HG03469 (cell line): ENCODE results near the gene FKBP5.
"Not testable (repeated sequence)": the region's sequence is repeated elsewhere in the genome, so short reads cannot be mapped to it uniquely, and the experiment has no call there.

Experiments used
- ATAC-seq: cut with Tn5 transposase; IDR thresholded peaks from one replicate; pipeline ENCODE4 v1.9.1; 2021; ENCODE audit warnings: mild to moderate bottlenecking, moderate library complexity, moderate number of reproducible peaks; ENCODE audit not compliant: unreplicated experiment

Gene FKBP5

DNA sequence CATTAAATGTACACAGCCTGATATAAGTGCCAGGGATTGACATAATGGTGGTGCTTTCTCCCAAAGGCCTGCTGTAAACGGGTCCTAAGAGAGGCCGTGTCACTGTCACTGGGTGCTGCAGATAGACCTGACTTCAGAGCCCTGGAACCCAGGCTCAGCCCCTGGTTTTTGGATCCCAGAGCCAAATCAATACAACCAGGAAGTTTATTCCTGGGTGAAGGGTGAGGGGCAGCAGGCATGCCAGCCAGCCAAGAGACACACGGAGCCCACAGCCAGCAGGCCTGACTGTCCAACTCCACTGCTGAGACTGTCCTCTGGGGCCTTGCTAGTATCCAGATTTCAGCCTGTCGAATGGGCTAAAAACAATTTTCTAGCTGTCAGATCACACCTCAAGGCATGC is 35.3 kb upstream of the FKBP5 start:
- ATAC-seq: no peak

DNA sequence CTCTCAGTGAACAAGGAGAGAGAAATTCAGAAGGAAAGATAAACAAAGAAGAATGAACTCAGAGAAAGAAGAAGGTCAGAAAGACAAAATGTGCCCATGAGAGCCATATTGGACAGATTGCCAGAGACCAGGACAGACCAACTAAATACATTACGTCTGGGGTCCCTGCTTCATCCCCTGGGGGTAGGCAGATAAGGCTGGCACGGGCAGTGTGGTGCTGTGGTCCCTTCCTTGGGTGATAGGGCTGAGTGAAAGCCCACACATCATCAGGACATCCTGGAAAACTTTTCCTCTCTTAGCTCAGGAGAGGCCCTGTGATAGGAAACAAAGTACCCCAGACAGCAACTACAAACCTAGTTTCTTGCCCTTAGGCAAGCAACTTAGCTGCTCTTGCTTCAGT is 34.9 kb upstream of the FKBP5 start:
- ATAC-seq: no peak

DNA sequence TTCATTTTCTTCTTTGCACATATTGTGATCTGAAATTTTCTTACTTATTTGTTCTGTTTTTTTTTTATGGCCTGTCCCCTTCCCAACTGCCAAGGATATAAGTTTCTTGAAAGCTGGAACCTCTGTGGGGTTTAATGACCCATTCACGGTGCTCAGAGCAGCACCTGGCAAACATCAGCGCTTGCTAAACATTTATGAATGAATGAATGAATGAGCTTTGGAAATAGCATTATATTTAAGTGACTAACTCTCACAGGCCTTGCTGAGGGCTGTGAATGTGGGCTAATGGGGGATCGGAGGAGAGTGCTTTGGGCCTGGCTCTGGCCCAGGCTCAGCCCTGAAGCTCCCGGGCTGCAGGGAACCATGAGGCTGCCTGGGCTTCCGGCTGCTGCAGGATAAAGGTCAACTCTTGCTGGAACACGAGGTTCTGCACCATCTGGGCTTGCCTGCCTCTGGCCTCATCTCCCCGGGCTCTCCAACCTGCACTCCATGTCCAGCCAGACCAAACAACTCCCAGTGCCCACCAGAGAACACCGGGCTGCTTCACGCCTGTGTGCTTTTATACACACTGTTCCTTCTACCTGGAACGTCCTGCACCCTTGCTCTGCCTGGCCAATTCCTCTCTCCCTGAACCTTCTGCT is 33.5 kb upstream of the FKBP5 start:
- ATAC-seq: no peak

DNA sequence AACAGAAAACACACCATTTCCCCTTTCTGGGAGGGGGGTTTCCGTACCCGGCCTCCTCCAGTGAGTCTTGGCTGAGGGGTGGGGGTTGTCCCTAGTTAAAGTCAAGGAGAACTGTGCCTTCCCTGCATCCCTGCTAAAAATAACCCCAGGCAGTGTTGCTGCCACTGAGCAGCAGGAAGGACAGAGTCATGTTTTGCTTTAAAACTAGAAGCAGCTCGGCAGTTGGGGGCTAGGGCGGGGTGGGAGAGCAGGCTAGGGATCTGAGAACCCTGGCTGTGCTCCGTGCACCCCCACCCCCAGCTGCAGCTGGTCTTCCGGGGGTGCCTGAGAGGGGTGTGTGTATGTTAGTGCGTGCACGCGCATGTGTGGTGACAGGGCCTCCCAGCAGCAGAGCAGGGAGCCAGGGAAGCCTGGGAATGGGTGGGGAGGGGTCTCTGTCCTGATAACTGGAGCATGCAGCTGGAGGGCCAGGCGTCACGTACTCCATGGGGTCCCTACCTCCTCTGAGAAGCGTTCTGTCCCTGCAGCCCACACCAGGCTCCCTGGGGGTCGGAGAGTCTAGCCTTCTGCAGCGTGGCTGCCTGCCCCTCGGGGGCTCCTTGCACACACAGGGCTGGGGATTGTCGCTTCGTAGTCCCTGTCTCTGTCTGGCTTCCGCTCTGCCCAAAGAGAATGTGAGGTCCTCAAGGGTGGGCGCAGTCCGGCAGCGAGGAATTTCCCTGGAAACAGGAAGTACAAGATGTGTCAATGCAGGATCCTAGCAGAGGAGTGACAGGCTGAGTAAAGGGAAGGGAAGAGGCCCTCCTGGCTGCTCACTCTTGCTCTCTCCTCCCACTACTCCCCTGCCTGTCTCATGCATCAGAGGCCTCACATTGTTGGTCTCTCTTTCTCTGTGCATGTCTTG is 31.4 kb upstream of the FKBP5 start:
- ATAC-seq: no peak

DNA sequence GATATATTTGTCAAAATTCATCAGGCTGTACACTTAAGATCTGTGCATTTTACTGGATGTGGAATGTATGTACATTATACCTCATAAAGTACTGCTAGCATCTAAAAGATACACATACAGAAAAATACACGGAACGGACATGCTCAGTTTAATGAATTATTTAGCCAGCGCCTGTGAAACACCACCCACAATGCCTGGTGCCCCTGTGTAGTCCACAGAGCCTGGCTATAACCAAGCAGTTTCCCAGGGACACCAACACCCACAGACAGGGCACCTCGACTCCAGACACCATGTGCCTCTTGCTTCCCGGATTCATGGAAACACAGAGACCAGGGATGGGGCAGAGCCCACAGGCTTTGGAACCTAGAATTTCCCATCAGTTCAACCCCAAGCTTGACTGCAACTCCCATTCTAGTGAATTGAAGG is 30.7 kb upstream of the FKBP5 start:
- no peak for ATAC-seq

DNA sequence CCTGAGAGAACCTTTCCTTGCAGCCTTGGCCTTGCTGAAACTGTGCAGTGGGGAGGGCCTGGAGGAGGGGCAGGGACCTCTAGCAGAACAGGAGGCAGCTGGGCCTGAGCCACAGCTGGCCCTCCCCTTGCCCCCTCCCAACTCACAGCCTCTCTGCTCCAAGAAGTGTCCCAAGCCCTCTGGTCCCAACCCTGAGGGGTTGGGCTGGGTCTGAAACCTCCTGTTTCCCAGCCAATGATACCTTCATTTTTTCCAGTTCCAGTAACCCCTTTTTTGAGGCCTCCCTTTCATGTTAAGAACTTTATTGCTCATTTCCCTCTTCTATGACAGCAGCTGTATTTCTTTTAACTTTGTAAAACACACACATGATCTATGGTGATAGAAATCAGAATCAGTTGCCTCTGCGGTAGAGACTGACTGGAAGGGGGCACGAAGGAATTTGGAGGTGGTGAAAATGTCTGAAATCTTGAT is 30.2 kb upstream of the FKBP5 start:
- ATAC-seq: no peak

DNA sequence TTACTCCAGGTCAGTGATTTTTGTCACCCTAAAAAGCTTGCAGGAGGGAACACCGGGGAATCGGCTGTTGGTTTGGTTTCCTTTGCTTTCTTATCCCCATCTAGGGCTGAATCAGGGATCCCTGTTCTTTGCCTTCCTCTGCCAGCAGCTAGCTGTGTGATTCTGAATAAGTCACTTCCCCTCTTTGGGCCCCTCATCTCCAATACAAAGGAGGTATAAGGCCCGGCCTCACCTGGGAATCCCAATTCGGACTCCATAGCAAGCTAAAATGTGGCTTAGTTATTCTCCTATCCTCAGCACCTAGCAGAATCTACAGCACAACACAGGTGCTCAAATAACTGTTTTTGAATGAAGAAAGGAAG is 29.6 kb upstream of the FKBP5 start:
- ATAC-seq: no peak

DNA sequence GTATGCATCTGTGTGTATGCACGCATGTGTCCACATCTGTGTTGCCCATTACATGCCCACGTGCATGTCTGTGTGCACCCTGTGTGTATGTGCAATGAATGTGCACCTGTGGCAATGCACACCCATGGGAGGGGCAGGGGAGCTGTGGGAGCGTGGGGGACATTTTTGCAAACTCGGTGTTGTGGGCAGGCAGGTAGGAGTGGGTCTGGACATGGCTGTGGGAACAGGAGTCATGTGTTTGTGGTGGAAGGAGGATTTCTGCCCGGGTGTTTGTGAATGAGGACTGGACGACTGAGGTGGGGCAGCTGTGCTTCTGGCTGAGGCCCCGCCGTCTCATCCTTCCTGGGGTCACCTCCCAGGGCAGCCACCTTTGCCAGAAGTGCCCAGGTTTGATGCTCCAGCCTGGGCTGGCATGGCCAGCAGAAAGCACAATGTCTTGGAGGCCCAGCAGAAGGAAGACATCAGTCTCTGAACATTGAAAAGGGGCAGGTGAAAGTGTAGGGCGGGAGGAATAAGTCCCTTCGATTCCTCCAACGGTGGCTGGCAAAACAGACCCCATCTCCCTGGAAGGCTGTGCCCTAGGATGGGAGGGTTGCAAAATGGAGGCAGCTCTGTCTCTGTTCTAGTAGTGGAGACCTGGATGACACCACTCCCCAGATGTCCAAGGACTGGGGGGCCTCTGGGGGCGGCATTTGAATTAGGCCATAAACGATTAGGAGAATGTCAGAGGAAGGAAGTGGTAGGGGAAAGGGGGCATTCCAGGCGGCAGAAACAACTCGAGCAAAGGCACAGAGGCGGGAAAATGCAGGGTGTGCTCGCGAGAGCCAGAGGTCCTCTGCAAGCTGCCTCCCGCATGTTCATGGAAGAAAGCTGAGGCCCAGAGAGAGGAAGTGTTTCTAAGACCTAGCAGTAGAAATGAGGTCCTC is 29.0 kb upstream of the FKBP5 start:
- ATAC-seq: no peak

DNA sequence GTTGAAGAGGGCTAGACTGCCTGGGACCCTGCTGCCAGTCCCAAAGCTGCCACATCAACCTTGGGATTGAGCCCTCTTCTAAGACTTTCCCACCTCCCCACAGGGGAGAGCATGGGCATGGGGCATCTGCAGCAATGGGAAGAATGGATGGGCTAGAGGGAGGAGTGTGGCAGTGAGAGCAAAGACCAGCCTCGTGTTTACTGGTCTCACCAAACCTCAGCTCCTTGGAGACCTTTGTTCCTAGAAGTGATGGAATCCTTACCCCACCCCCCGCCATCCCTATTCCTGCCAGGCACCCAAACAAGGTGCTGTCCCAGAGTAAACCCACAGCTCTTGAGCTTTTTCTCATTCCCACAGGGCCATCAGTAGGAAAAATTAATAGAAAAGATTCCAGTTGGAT is 28.1 kb upstream of the FKBP5 start:
- no peak for ATAC-seq

DNA sequence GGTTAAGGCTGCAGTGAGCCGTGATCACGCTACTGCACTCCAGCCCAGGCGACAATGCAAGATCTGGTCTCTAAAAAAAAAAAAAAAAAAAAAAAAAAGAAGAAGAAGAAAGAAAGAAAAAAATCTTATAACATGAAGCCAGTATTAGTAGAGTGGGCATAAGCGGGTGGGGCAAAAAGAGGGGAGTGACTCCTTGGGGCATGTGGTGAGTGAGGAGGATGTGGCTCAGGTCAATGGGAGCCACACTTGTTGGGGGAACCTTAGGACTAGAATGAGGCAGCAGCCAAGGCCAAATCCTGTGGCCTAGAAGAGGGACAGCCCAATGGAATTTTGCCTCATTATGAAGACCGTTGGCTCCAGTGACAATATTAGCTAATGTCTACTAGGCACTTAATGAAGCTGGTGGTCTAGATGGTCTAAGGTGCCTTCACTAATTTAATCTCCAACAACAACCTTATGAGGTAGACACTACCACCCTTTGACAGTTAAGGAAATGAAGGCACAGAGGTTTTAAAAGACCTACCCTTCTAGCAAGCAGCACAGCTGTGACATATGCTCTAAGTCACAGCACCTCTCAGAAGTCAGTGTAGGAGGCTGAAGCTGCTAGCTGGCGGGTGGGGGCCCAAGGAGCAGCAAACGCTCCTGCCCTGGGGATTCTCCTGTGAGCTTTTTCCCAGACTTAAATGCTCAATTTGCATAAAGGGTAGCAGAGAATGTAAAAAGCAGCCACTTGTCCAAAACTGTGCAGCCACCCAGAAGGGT is 24.5 kb upstream of the FKBP5 start:
- ATAC-seq: no peak

DNA sequence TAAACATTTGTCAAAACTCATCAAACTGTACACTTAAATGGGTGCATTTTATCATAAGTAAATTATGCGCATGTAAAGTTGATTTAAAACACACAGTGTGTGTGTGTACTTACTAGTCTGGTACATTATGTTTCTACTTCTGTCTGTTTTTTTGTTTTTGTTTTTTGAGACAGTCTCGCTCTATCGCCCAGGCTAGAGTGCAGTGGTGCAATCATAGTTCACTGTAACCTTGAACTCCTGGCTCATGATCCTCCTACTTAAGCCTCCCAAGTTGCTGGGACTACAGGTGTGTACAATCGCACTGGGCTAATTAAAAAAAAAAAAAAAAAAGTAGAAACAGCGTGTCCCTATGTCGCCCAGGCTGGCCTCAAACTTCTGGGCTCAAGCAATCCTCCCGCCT is 23.0 kb upstream of the FKBP5 start:
- ATAC-seq: no peak

DNA sequence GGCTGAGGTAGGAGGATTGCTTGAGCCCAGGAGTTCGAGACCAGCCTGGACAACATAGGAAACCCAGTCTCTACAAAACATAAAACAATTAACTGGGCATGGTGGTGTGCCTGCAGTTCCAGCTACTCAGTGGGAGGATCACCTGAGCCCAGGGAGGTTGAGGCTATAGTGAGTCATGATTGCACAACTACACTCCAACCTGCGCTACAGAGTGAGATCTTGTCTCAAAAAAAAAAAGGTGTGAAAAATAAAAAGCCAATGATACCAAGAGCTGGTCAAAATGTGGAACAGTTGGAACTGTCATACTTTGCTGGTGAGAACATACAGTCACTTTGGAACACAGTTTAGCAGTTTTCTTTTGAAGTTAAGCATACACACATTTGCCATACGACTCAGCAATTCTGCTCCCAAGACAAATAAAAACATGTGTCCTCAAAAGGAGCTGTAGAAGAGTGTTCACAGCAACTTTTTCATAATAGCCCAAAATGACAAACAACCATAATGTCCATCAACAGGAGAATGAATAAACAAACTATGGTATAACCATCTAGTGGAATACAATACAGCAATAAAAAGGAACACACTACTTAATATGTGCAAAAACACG is 21.6 kb upstream of the FKBP5 start:
- no peak for ATAC-seq

DNA sequence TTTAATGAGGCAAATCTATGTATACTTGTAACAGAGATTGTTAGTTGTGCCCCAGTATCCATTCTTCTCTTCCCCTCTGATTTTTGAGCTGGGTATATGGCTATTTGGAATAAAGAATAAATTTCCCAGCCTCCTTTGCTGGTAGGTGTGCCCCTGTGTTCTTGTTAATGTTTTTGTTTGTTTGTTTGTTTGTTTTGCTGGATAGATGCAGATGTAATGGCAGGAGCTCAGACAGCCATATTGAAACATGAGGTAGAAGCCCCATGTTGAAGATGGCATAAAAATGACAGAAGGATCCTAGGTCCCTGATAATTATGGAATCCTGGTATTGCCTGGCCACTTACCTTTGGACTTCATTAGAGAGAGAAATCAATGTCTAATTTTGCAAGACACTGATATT is 19.9 kb upstream of the FKBP5 start:
- no peak for ATAC-seq

DNA sequence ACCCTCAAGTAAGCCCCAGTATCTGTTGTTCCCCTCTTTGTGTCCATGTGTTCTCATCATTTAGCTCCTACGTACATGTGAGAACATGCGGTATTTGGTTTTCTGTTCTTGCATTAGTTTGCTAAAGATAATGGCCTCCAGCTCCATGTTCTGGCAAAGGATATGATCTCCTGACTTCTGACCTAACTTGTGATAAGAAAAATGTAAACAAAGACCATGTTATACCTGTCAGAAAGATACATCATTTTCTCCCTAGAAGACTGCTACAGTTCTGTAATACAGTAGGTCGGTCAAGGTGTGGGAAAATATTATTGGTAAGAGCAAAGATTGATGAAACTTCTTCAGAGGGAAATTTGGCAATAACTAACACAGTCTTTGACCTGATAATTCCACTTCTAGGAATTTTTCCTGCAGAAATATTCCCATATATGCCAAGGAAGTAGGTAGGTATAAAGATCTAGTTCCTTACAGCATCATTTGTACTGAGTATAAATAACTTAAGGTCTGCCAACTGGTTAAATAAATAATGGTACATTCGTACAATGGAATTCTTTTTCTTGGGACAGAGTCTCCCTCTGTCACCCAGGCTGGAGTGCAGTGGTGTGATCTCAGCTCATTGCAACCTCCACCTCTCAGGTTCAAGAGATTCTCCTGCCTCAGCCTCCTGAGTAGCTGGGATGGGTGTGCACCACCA is 19.1 kb upstream of the FKBP5 start:
- ATAC-seq: no peak

DNA sequence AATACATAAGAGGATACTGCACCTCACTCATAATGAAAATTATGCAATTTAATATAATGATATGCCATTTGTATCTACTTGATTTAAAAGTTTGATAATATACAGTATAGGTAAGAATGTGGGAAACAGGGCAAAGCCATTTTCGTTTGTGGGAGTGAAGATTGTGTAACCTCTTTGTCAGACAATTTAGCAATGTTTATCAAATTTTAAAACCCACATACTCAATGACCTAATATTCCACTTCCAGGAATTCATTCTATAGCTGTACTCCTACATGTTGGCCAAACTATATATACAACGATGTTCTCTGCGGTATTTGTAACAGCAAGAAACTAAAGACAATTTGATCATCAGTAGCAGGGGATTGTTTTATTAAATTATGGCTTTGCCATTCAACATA is 17.8 kb upstream of the FKBP5 start:
- no peak for ATAC-seq

DNA sequence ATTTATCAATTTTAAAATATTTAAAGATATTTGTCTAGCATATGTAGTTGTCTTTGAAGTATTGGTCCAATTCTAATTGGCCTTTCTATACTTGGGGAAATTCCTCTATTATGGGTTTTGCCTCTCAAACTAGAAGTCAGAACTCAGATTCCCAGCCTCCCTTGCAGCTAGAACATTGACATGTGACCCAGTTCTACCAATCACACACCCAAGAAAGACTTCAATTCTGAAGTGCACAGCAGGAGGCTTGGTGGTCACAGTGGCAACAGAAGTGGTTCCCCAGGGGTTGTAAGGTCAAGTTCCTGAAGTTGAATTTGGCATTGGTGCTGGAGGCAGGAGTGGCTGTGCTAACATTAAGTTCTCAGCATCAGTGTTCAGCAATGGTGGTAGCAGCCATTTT is 14.8 kb upstream of the FKBP5 start:
- no peak for ATAC-seq

DNA sequence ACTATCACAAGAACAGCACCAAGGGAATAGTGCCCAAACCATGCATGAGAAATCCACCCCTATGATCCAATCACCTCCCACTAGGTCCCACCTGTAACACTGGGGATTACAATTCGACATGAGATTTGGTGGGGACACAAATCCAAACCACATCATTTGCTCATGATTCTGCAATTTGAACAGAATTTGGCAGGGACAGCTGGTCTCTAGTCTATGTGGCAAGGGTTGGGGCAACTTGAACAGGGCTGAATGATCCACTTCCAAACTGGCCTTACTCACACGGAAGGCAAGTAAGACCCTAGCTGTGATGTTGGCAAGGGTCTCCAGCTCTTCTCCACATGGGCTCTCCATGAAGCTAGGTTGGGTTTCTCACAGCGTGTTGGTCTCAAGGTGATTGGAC is 10.1 kb upstream of the FKBP5 start:
- ATAC-seq: no peak

DNA sequence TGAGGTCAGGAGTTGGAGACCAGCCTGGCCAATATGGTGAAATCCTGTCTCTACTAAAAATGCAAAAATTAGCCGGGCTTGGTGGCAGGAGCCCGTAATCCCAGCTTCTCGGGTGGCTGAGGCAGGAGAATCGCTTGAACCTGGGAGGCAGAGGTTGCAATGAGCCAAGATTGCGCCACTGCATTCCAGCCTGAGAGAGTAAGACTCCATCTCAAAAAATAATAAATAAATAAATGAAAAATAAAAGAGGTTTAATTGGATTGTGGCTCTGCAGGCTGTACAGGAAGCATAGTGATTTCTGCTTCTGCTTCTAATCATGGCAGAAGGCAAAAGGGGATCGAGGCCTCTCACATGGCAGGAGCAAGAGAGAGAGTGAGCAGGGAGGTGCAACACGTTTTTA is 9.7 kb upstream of the FKBP5 start:
- ATAC-seq: not testable (repeated sequence)

DNA sequence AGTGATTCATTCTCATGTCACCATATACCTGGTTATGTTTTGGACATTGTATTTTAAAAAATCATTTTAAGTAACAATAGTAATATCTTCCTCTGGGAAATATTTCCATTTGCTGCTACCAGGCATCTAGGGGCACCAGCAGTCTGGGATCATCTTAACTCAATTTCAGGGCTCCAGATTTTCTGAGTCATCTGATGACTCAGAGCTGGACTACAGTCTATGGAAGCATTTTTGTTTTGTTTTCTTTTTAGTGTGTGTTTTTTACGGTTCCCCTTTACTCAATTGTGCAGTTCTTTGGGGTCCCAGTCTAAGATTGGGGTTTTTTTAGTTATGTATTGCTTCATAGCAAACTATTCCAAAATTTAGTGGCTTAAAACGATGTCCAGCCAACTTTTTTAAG is 5.7 kb upstream of the FKBP5 start:
- ATAC-seq: no peak
